ENCODE measurements around the gene SEMA6D.

The SEMA6D gene

GRCh38 chr15:47721676-47722075 lies 4.4 kb downstream of the SEMA6D start:
- no peak overlapping the region for H3K4me3 ChIP-seq (ENCODE audit: low read depth, low read length)
- TF ChIP-seq CTCF (IDR thresholded peaks at IDR 0.05; ENCODE audit: insufficient read depth, low read length, missing control alignments), result no peak
- POLR2A ChIA-PET, result no interaction called here
- CTCF ChIA-PET, result interaction anchor here (0.8 to 1.1 kb wide), 3 partner anchors 9 to 526 kb away, joined by 3 to 4 read pairs (median 4); no protein-coding TSS in a partner anchor
- DNase-seq (ENCODE audit: low read depth, low spot score), result no peak

- no peak for TF ChIP-seq CTCF (IDR thresholded peaks at IDR 0.05; ENCODE audit: insufficient read depth, low read length, missing control alignments)
- DNase-seq (ENCODE audit: low read depth, low spot score), result no peak
- POLR2A ChIA-PET, result no interaction called here
- CTCF ChIA-PET, result interaction anchor here (1.2 to 1.6 kb wide), 2 partner anchors 11 to 12 kb away, joined by 3 to 5 read pairs; no protein-coding TSS in a partner anchor
- H3K4me3 ChIP-seq (ENCODE audit: low read depth, low read length), result no peak overlapping the region
Measured at GRCh38 chr15:47724346-47724745, 7.0 kb downstream of the SEMA6D start.

- H3K4me3 ChIP-seq (ENCODE audit: low read depth, low read length), result no peak overlapping the region
- ChIA-PET POLR2A (no interaction called here), CTCF (interaction anchor here (2.1 to 2.9 kb wide), 2 partner anchors 7 to 13 kb away, joined by 8 to 13 read pairs; partner anchors contain the start of gene SEMA6D)
- TF ChIP-seq CTCF (IDR thresholded peaks at IDR 0.05; ENCODE audit: insufficient read depth, low read length, missing control alignments), result no peak
- DNase-seq (ENCODE audit: low read depth, low spot score), result no peak
Measured at GRCh38 chr15:47725051-47725450, 7.7 kb downstream of the SEMA6D start.

GRCh38 chr15:47725906-47726305 lies 8.6 kb downstream of the SEMA6D start:
- H3K4me3 ChIP-seq (ENCODE audit: low read depth, low read length), result no peak overlapping the region
- no peak for DNase-seq (ENCODE audit: low read depth, low spot score)
- CTCF ChIA-PET, result interaction anchor here (0.8 to 2.9 kb wide), 3 partner anchors 8 to 14 kb away, joined by 3 to 13 read pairs (median 8); partner anchors contain the start of gene SEMA6D
- POLR2A ChIA-PET, result no interaction called here
- TF ChIP-seq CTCF (IDR thresholded peaks at IDR 0.05; ENCODE audit: insufficient read depth, low read length, missing control alignments), result no peak

- POLR2A ChIA-PET, result no interaction called here
- TF ChIP-seq CTCF (IDR thresholded peaks at IDR 0.05; ENCODE audit: insufficient read depth, low read length, missing control alignments), result no peak
- CTCF ChIA-PET, result interaction anchor here (0.8 to 2.9 kb wide), 3 partner anchors 8 to 14 kb away, joined by 3 to 13 read pairs (median 8); partner anchors contain the start of gene SEMA6D
- DNase-seq (ENCODE audit: low read depth, low spot score), result no peak
- no peak overlapping the region for H3K4me3 ChIP-seq (ENCODE audit: low read depth, low read length)
Measured at GRCh38 chr15:47726399-47726823, 9.1 kb downstream of the SEMA6D start.

- ChIA-PET POLR2A (no interaction called here), CTCF (interaction anchor here (2.9 kb wide), 1 partner anchor 9 kb away, joined by 13 read pairs; the partner anchor contains the start of gene SEMA6D)
- DNase-seq (ENCODE audit: low read depth, low spot score), result no peak
- TF ChIP-seq CTCF (IDR thresholded peaks at IDR 0.05; ENCODE audit: insufficient read depth, low read length, missing control alignments), result no peak
- no peak overlapping the region for H3K4me3 ChIP-seq (ENCODE audit: low read depth, low read length)
Measured at GRCh38 chr15:47727137-47727536, 9.8 kb downstream of the SEMA6D start.

Measured in AG04449 (cell line).